OCI-LY3 (cell line): Measurements from ENCODE around the gene FLYWCH1.

Source experiments
- H2AFZ ChIP-seq: fragments of 200-600, 300-600 bp; shearing (Covaris generic); 2 replicates; pipeline ENCODE4 v1.6.0; 2014; ENCODE audit warnings: antibody characterized with exemption, low read depth, low read length
- H3K27ac ChIP-seq: fragments of 200-600, 300-600 bp; sonication (generic); 2 replicates; pipeline ENCODE4 v1.5.1; 2014; ENCODE audit warnings: mild to moderate bottlenecking, low read length, moderate library complexity, mixed read lengths
- H3K27me3 ChIP-seq: fragments of 200-600, 300-600 bp; sonication (generic); 2 replicates; pipeline ENCODE4 v1.6.1; 2014; ENCODE audit warnings: low read depth, low read length, mixed read lengths
- H3K36me3 ChIP-seq: fragments of 200-600, 300-600 bp; sonication (generic); replicated peaks from 2 replicates; pipeline ENCODE3; 2014; ENCODE audit warnings: low read depth, low read length, mixed read lengths
- H3K4me1 ChIP-seq: fragments of 300-600, 200-600 bp; sonication (generic); 2 replicates; pipeline ENCODE4 v1.6.1; 2014; ENCODE audit warnings: low read length, mixed read lengths
- H3K4me2 ChIP-seq: fragments of 200-600, 300-600 bp; sonication (generic); 2 replicates; pipeline ENCODE4 v1.6.1; 2014; ENCODE audit warnings: low read length, mixed read lengths
- H3K4me3 ChIP-seq: fragments of 300-600, 200-600 bp; sonication (generic); 2 replicates; pipeline ENCODE4 v1.5.1; 2014; ENCODE audit warnings: antibody characterized with exemption, mild to moderate bottlenecking, low read length, moderate library complexity
- H3K79me2 ChIP-seq: fragments of 300-600, 200-600 bp; shearing (Covaris generic); 2 replicates; pipeline ENCODE4 v1.6.1; 2014; ENCODE audit warnings: mild to moderate bottlenecking, low read length, mixed read lengths
- H3K9ac ChIP-seq: fragments of 300-600, 200-600 bp; shearing (Covaris generic); 2 replicates; pipeline ENCODE4 v1.6.0; 2014; ENCODE audit warnings: mild to moderate bottlenecking, low read length, moderate library complexity
- H3K9me3 ChIP-seq: fragments of 200-600, 300-600 bp; shearing (Covaris generic); 2 replicates; pipeline ENCODE4 v1.6.1; 2014; ENCODE audit warnings: low read length, mixed read lengths; ENCODE audit not compliant: insufficient read depth
- H4K20me1 ChIP-seq: fragments of 200-600, 300-600 bp; sonication (generic); 2 replicates; pipeline ENCODE4 v1.6.1; 2016; ENCODE audit warnings: low read length, mixed read lengths; ENCODE audit not compliant: insufficient read depth
- EZH2phosphoT487 ChIP-seq: fragments of 200-600 bp; shearing (Covaris generic); IDR thresholded peaks from 2 replicates; pipeline ENCODE4 v1.6.1; 2018; ENCODE audit warnings: antibody characterized with exemption, mixed run types, low read depth
- TF ChIP-seq, protein P1 (sequence below): fragments of 200-600, 300-600 bp; sonication (generic); IDR thresholded peaks from 2 replicates; pipeline ENCODE4 v1.5.1; 2014; ENCODE audit warnings: antibody characterized with exemption, low read length, low read depth

Gene FLYWCH1

DNA sequence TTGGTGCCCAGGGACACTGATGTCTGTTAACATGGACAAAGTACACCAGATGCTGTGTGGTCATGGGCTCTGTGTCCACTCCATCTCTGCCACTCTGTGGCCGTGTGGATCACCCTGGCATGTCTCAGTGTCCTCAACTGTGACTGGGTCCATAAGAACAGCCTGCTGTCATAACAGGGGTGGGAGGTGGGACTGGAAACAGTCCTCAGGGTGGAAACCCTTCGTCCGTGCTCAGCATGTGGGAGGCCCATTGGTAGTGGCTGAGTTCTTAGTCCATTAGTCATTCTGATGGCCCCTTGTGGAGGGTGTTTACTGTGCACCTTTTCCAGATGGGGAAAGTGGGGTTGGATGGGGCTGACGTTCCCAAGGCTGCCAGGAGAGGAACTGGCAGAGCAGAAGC is 15.9 kb upstream of the FLYWCH1 start:
- H3K4me1 ChIP-seq: peaks cover 12% of the 10 kb centered on the region
- no peak overlapping the region for H3K9ac ChIP-seq
- no peaks in the 10 kb centered on the region for H3K27me3 ChIP-seq
- TF ChIP-seq EZH2phosphoT487: no peak
- no peak overlapping the region for H2AFZ ChIP-seq
- H3K4me3 ChIP-seq: no peak overlapping the region
- H3K79me2 ChIP-seq: no peaks in the 10 kb centered on the region
- no peaks in the 10 kb centered on the region for H3K9me3 ChIP-seq
- no peaks in the 10 kb centered on the region for H3K36me3 ChIP-seq
- H3K4me2 ChIP-seq: no peak overlapping the region
- no peak overlapping the region for H3K27ac ChIP-seq
- H4K20me1 ChIP-seq: no peaks in the 10 kb centered on the region

DNA sequence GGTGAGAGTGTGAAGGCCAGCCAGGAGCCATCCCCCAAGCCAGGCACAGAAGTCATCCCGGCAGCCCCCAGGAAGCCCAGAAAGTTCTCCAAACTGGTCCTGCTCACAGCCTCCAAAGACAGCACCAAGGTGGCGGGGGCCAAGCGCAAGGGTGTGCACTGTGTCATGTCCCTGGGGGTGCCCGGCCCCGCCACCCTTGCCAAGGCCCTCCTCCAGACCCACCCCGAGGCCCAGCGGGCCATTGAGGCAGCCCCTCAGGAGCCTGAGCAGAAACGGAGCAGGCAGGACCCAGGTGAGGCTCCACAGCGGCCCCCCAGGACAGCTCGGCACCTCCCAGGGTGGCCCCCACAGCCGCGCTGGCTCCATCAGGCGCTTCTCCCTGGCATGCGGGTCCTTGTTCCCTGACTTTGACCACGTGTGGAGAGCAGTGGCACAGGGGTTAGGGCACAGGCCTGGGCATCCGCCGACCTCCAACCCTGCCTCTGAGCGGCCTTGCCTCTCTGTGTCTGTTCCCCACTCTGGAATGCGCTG is 15.2 kb upstream of the FLYWCH1 start:
- H3K27me3 ChIP-seq: no peaks in the 10 kb centered on the region
- no peak overlapping the region for H3K27ac ChIP-seq

DNA sequence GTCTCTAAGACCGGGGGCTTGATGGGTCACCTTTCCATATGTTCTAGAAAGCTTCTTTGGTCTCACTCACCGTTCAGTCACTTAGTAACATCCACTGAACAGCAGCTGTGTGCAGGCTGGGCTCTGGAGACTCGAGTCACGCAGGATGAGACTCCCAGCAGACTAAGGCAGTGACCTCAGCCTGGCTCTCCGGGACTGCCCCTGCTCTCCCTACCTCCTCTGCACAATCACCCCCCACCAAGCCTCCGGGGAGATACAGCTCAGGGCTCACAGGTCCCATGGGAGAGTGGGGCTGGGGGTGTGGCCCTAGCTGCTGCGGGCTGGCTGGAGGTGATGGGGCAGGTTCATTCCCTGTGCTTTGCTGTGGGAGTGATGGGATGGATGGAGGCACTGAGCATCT is 14.6 kb upstream of the FLYWCH1 start:
- H3K27me3 ChIP-seq: no peaks in the 10 kb centered on the region
- no peak for TF ChIP-seq EZH2phosphoT487
- TF ChIP-seq, protein P1, sequence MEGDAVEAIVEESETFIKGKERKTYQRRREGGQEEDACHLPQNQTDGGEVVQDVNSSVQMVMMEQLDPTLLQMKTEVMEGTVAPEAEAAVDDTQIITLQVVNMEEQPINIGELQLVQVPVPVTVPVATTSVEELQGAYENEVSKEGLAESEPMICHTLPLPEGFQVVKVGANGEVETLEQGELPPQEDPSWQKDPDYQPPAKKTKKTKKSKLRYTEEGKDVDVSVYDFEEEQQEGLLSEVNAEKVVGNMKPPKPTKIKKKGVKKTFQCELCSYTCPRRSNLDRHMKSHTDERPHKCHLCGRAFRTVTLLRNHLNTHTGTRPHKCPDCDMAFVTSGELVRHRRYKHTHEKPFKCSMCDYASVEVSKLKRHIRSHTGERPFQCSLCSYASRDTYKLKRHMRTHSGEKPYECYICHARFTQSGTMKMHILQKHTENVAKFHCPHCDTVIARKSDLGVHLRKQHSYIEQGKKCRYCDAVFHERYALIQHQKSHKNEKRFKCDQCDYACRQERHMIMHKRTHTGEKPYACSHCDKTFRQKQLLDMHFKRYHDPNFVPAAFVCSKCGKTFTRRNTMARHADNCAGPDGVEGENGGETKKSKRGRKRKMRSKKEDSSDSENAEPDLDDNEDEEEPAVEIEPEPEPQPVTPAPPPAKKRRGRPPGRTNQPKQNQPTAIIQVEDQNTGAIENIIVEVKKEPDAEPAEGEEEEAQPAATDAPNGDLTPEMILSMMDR: no peak
- H3K27ac ChIP-seq: no peak overlapping the region
- H2AFZ ChIP-seq: no peak overlapping the region
- no peaks in the 10 kb centered on the region for H3K36me3 ChIP-seq
- no peaks in the 10 kb centered on the region for H3K9me3 ChIP-seq
- no peaks in the 10 kb centered on the region for H3K79me2 ChIP-seq
- H3K4me1 ChIP-seq: peaks cover 12% of the 10 kb centered on the region
- no peak overlapping the region for H3K9ac ChIP-seq
- no peaks in the 10 kb centered on the region for H4K20me1 ChIP-seq
- peak overlapping the region; percentile 46 for H3K4me2 ChIP-seq
- no peak overlapping the region for H3K4me3 ChIP-seq

More for the DNA sequence above, 15.2 kb upstream of the FLYWCH1 start:
- Histone ChIP-seq H4K20me1 (no peaks in the 10 kb centered on the region), H3K79me2 (no peaks in the 10 kb centered on the region), H3K4me3 (no peak overlapping the region), H3K9me3 (no peaks in the 10 kb centered on the region), H3K4me1 (peaks cover 12% of the 10 kb centered on the region), H3K4me2 (peak overlapping the region; percentile 46), H3K9ac (no peak overlapping the region), H2AFZ (no peak overlapping the region), H3K36me3 (no peaks in the 10 kb centered on the region)
- no peak for TF ChIP-seq EZH2phosphoT487
- TF ChIP-seq, protein P1: no peak

DNA sequence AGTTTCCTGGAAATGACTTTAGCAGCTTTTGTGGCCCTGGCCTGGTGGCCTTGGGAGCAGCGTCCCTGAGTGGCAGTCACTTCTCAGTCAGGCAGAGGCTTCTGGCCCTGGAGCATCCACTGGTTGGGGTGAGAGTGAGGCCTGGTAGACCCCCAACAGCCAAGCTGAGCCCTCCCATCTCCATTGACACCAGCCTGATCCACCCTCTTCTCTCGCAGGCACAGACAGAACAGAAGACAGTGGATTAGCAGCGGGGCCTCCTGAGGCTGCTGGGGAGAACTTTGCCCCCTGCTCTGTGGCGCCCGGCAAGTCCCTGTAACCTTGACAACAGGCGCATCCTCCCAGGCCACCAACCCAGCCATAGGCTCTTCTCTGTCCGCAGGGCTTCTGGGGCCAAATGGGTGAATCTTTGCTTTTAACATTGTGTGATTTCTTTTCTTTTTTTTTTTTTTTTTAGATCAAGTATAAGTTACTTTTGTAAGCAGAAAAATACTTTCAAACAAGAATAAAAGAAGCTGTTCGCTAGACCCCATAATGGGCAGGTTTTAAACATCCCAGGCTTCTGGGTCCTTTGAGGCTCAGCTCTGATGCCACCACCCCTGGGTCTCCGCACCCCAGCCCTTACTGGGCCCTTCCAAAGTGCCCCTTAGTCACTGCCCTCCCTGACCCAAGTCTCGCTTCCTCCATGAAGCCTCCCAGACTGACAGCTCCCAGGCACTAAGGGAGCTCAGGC is 12.7 kb upstream of the FLYWCH1 start:
- no peak overlapping the region for H3K4me3 ChIP-seq
- H3K9ac ChIP-seq: no peak overlapping the region
- H2AFZ ChIP-seq: no peak overlapping the region
- H3K4me1 ChIP-seq: peaks cover 15% of the 10 kb centered on the region
- TF ChIP-seq, protein P1: no peak
- no peak for TF ChIP-seq EZH2phosphoT487
- no peak overlapping the region for H3K27ac ChIP-seq
- H3K4me2 ChIP-seq: no peak overlapping the region
- H3K36me3 ChIP-seq: no peaks in the 10 kb centered on the region
- H3K79me2 ChIP-seq: no peaks in the 10 kb centered on the region
- H3K9me3 ChIP-seq: no peaks in the 10 kb centered on the region
- no peaks in the 10 kb centered on the region for H4K20me1 ChIP-seq
- H3K27me3 ChIP-seq: no peaks in the 10 kb centered on the region
